ENCODE results near the gene LGSN. TPM values are rescaled to one million over a fixed set of nuclear protein-coding genes. Genes with fewer than 3 reads are reported as not detected.
"Not testable (repeated sequence)": the region's sequence is repeated elsewhere in the genome, so short reads cannot be mapped to it uniquely, and the experiment has no call there.

The LGSN gene, protein sequence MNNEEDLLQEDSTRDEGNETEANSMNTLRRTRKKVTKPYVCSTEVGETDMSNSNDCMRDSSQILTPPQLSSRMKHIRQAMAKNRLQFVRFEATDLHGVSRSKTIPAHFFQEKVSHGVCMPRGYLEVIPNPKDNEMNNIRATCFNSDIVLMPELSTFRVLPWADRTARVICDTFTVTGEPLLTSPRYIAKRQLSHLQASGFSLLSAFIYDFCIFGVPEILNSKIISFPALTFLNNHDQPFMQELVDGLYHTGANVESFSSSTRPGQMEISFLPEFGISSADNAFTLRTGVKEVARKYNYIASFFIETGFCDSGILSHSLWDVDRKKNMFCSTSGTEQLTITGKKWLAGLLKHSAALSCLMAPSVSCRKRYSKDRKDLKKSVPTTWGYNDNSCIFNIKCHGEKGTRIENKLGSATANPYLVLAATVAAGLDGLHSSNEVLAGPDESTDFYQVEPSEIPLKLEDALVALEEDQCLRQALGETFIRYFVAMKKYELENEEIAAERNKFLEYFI
- total RNA-seq = not detected

DNA sequence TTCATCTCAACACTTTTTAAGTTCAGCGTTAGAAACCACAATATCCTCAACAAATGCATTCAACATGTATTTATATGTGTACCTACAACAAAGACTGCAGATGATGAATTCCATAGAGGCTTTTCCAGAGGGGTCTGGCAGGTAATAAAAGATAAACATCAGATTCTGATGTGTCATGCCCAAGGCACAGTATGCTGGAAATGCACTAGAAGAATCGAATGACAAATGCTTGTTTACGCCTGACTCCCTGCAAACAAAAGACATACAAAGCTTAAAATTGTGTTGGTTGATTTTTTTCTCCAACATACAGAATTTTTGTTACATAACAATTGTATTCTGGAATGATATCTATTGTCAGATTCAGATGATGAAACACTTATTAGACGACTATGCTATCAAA is at the start of gene LGSN:
LGSN (minus strand) TSS at position 45 of the 400 bp plus-strand sequence; CDS start at position 5, 40 bp downstream.
- ChIA-PET POLR2A (no interaction called here), CTCF (no interaction called here)

DNA sequence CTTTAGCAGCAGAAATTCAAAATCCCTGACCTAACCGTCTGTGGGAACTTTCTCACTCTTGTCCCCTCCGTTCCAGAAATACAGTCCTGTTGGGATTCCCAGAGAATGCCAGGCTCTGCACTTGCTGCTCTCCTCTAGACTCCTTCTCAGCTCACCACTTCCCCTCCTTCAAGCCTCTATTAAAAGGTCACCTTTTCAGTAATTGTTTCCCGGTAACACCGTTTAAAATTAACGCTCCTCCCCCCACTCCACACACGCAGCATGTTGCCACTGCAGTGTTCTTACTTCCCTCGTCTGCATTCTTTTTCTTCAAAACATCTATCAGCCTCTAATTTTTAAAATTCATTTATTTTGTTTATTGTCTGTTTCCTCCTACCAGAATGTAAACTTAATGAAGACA is 48.6 kb upstream of the LGSN start:
- ChIA-PET CTCF (no interaction called here), POLR2A (no interaction called here)

GRCh38 chr6:63362500-63363120 is 42.8 kb upstream of the LGSN start:
- POLR2A ChIA-PET, CTCF ChIA-PET: not testable (repeated sequence)

GRCh38 chr6:63357384-63357783 is 37.6 kb upstream of the LGSN start:
- POLR2A ChIA-PET, CTCF ChIA-PET: not testable (repeated sequence)

GRCh38 chr6:63355632-63356031 is 35.8 kb upstream of the LGSN start:
- ChIA-PET POLR2A (no interaction called here), CTCF (no interaction called here)

DNA sequence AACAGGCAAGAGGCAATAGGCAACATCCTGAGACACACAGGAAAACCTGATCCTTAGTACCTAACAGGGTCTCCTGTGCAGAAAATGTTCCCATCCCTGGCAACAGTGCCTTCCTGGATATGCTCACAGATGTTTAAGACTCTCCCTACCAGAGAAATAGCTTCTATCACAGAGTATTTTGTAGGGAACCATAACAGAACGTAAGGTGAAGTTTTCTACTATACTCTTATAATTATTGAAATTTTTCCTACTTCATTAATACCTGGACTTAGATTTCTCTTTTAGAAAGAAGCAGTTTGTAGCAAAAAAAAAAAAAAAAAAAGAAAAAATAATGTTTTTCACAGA is 33.5 kb upstream of the LGSN start:
- CTCF ChIA-PET = no interaction called here

GRCh38 chr6:63352544-63353285 is 32.9 kb upstream of the LGSN start:
- CTCF ChIA-PET = no interaction called here
- POLR2A ChIA-PET = no interaction called here

More for the DNA sequence above, 33.5 kb upstream of the LGSN start:
- POLR2A ChIA-PET = no interaction called here

DNA sequence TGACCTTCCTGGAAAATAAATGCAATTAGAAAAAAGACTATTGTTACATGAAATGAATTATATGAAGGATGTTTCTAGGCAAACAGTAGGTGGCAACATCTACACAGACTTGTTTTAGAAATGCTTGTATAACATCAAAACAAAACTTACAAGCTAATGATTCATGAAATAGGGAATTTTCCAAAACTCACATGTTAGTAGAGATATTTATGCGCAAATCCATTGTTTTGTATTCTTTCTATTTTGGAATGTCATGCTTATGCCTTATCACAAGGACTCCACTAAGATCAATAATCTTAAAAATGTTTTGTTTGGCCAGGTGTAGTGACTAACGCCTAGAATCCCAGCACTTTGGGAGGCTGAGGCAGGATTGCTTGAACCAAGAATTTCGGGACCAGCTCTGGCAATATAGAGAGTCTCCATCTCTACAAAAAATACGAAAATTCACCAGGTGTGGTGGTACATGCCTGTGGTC is 32.3 kb upstream of the LGSN start:
- POLR2A ChIA-PET = no interaction called here
- CTCF ChIA-PET = no interaction called here

DNA sequence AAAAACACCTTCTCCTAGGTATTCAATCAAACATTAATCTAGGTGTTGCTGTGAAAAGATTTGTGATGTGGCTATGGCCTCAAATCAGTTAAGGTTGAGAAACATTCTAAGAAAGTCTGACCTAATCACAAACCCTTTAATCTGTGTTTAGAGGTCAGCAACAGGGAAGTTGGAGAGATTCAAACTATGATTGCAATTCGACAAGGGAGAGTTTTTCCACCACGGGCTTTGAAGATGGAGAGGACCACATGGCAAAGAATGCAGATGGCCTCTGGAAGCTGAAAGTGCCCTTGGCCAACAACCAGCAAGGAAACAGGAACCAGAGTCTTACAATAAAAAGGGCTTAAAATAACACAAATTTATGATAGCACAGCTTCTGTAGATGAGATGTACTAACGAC is 29.6 kb upstream of the LGSN start:
- ChIA-PET CTCF (interaction anchor here (0.5 kb wide), 1 partner anchor 363 kb away, joined by 3 read pairs; no protein-coding TSS in a partner anchor), POLR2A (no interaction called here)

DNA sequence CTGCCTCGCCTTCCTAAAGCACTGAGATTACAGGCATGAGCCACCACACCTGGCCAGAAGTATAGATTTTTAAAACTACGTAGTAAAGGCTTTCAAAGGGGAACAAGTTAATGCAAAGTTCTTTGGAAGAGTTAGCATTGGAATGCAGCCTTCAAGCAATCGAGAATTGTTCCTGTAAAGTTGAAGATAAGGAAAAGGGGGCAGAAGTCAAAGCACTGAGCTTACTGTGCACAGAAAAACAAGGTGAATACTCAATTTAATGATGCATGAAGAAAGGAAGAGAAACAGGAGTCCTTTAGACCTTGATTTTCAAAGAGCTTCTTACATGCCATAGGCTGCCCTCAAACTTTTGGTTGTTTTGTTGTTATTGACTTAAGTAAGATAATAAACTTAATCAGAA is 29.1 kb upstream of the LGSN start:
- POLR2A ChIA-PET = no interaction called here
- CTCF ChIA-PET = interaction anchor here (0.5 kb wide), 1 partner anchor 363 kb away, joined by 3 read pairs; no protein-coding TSS in a partner anchor

DNA sequence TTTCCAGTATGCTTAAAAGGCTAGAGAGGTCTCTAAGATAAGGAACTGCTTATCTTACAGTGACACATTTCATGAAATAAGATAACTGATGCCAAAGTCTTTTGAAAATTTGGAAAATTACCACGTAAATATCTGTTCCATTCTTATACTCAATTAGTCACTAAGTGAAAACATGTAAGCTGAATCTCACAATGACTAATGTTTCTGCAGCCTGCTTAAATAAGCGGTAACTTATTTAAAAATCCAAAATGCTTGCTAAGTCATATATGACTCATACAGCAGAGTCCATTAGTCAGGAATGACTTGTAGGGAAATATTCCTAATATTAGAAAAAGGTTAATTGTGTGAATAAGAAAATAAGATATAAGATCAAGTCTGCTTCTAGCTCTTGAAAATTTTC is 27.8 kb upstream of the LGSN start:
- POLR2A ChIA-PET = no interaction called here
- CTCF ChIA-PET = no interaction called here

DNA sequence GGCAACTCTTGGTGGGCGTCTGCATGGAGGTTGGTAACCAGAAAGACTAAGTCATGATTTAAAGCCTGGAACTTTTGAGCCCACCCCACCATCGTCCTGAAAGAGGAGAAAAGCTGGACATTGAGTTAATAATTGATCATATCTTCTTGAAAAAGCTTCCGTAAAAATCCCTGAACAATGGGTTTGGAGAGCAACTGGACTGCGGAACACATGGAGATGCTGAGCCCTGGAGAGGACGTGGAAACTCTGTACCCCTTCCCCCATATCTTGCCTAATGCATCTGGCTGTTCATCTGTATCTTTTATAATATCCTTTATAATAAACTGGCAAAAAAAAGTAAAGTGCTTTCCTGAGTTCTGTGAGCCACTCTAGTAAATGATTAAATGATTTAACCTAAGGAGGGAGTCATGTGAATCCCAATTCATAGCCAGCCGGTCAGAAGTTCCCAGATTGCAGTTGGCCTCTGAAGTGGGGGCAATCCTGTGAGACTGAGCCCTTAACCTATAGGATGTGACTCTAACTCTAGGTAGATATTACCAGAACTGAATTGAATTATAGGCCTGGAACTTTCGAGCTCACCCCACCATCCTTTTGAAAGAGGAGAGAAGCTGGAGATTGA is 26.5 kb upstream of the LGSN start:
- ChIA-PET CTCF (no interaction called here), POLR2A (no interaction called here)

DNA sequence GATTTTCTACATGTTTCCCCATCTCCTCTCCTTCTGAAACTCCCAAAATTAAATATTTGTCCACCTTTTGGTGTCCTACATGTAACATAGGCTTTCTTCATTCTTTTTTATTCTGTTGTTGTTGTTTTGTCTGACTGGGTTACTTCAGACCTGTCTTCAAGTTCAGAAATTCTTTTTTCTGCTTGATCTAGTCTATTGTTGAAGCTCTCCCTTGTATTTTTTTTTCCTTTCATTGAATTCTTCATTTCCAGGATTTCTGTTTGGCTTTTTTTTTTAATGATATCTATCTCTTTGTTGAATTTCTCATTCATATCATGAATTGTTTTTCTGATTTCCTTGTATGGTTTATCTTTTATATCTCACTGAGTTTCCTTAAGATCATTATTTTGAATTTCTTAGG is 20.6 kb upstream of the LGSN start:
- ChIA-PET CTCF (no interaction called here), POLR2A (no interaction called here)

DNA sequence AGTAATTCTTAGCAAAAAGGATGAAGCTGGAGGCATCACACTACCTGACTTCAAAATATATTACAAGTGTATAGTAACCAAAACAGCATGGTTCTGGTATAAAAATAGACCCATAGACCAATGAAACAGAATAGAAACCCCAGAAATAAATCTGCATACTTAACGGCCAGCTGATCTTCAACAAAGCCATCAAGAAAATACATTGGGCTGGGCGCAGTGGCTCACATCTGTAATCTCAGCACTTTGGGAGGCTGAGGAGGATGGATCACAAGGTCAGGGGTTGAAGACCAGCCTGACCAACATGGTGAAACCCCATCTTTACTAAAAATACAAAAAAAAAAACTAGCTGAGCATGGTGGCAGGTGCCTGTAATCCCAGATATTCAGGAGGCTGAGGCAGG is 14.9 kb upstream of the LGSN start:
- CTCF ChIA-PET, POLR2A ChIA-PET: not testable (repeated sequence)

DNA sequence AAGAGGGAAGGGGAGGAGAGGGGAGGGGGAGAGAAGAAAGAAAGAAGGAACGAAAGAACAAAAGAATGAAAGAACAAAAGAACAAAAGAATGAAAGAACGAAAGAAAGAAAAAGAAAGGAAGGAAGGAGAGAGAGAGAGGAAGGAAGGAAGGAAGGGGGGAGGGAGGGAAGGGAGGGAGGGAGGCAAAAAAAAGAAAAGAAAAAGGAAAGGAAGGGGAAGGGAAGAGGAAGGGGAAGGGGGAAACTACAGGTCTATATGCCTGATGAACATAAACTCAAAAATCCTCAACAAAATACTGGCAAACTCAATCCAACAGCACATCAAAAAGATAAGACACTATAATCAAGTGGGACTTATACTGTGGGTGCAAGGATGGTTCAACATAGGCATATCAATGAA is 13.7 kb upstream of the LGSN start:
- ChIA-PET CTCF (no interaction called here), POLR2A (no interaction called here)

GRCh38 chr6:63326630-63327029 is 6.8 kb upstream of the LGSN start:
- CTCF ChIA-PET, POLR2A ChIA-PET: not testable (repeated sequence)

DNA sequence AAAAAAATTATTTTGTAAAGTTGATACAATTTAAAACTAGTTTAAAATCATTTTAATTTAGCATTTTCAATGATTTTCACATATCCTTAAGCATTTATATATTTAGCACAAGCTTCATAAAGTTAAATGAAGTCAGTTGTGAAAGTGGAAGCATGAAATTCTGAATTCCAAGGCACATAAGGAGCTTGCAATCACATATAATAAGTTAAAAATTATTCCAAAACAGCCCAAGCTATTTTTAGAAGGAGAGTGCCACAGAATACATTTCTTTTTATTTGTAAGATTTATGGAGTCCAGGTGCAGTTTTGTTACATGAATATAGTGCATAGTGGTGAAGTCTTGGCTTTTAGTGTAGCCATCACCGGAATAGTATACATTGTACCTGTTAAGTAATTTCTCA is 3.2 kb upstream of the LGSN start:
- ChIA-PET POLR2A (no interaction called here), CTCF (no interaction called here)

- ChIA-PET CTCF (no interaction called here), POLR2A (no interaction called here)
These were observed 2.0 kb upstream of the LGSN start for GRCh38 chr6:63321821-63322220.

DNA sequence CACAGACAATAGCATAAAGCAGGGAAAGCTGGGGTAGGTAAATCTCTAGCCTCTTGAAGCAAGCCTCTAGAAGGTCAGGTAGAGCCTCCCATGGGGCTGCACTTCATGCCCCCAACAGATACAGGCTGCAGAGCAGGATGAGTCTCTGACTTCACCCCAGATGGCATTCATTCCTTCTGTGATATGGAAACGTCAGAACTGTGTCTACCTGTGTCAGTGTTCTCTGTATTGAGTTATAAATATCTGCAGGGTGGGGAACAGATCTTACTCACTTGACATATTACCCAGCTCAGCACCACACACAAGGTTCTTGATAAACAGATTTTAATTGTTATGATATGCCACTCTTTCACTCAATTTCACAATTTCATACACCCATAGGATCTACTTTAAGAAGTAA is 2.1 kb downstream of the LGSN start:
- ChIA-PET POLR2A (no interaction called here), CTCF (no interaction called here)

DNA sequence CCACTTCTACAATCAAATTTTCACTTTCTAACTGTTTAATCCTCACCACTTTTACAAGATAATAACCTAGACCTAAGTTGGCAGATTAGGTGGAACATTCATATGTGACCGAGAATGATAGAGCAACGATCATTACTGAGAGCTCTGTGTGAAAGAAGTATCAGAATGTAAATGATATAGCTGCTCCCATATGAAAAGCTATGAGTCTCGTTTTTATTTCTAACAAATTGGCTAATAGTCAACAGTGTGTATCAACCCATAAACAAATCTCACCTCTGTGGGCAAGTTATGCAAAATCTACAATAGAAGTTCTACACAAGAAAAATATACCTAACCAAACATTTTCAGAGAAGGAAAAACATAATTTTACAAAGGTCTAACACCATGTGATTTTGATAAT is 3.7 kb downstream of the LGSN start:
- ChIA-PET POLR2A (no interaction called here), CTCF (no interaction called here)

DNA sequence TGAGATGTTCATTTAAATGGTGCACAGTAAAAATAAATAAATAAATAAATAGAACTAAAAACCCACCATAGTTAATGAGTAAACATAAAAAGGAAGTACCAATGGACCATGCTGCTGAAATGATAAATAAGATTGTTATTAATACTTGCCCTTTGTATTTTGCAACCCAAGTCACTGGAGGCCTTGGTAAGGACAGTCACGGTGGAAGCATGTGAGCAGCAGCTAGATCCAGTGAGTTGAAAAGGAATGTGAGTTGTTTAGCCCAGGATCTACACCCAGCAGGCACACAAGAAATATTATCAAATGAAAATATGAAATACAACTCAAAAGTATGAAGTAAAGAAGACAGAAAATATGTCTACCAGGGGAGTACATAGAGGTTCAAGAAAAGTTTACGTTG is 6.7 kb downstream of the LGSN start:
- CTCF ChIA-PET = no interaction called here

More for the DNA sequence above, 6.7 kb downstream of the LGSN start:
- POLR2A ChIA-PET = no interaction called here

Data from activated CD8-positive, alpha-beta memory T cell treated with anti-CD3 and anti-CD28 coated beads for 36 hours (primary cell).